DND-41 (cell line): ENCODE data around the gene PRPSAP2.

Experiments used
- CTCF ChIP-seq: IDR thresholded peaks from 2 replicates; pipeline ENCODE4 v1.5.1; 2012; ENCODE audit warnings: borderline replicate concordance, low read length, moderate library complexity, mild to moderate bottlenecking; ENCODE audit not compliant: poor library complexity, severe bottlenecking; ENCODE audit errors: extremely low read depth
- EZH2 ChIP-seq: IDR thresholded peaks from 3 replicates; pipeline ENCODE4 v1.6.1; 2012; ENCODE audit warnings: borderline replicate concordance, low read depth, mild to moderate bottlenecking, moderate library complexity, low read length, inconsistent platforms; ENCODE audit not compliant: severe bottlenecking

GRCh38 chr17:18968945-18969887 is 111.3 kb downstream of the PRPSAP2 start:
- no peak for TF ChIP-seq CTCF
- TF ChIP-seq EZH2, result no peak
